GM18870 (cell line): ENCODE data around the gene OR1L8.

Experiments
- ATAC-seq: cut with Tn5 transposase; IDR thresholded peaks from one replicate; pipeline ENCODE4 v1.9.1; 2021; ENCODE audit warnings: moderate library complexity; ENCODE audit not compliant: unreplicated experiment

The OR1L8 gene

GRCh38 chr9:122518841-122519240 lies 64.3 kb downstream of the OR1L8 start, which contains the start of gene OR1J4:
OR1J4 (plus strand) TSS chr9:122519141; CDS start chr9:122519141, 0 bp downstream.
- no peak for ATAC-seq

GRCh38 chr9:122518226-122518625 lies 65.0 kb downstream of the OR1L8 start:
- no peak for ATAC-seq
